Right cardiac atrium (tissue), 5 donors: ENCODE measurements around the gene SF3A2. TPM values are rescaled to one million over a fixed set of nuclear protein-coding genes. Genes with fewer than 3 reads are reported as not detected.

ENCODE experiments used
- ATAC-seq, 2 donors: fragments of 200-7000 bp; cut with Tn5 transposase; one replicate each; pipeline versions ENCODE4 v1.8.0 to v1.9.1; 2020; ENCODE audit warnings: moderate library complexity in 2 of 2, mild to moderate bottlenecking in 1 of 2
- DNase-seq, 3 donors: peaks; one replicate each; pipeline ENCODE4 v3.0.0-alpha.2; 2020
- H3K27ac ChIP-seq: one replicate; pipeline ENCODE4 v1.5.1; 2013; ENCODE audit warnings: mild to moderate bottlenecking, low read length, control low read depth, moderate library complexity
- H3K27me3 ChIP-seq: one replicate; pipeline ENCODE4 v1.6.1; 2013; ENCODE audit not compliant: control insufficient read depth, insufficient read depth
- H3K4me1 ChIP-seq: one replicate; pipeline ENCODE4 v1.6.1; 2013; ENCODE audit warnings: low read length; ENCODE audit not compliant: control insufficient read depth, insufficient read depth
- H3K4me3 ChIP-seq: one replicate; pipeline ENCODE4 v1.5.1; 2013; ENCODE audit warnings: low read length, control low read depth
- H3K9me3 ChIP-seq: one replicate; pipeline ENCODE4 v1.6.1; 2013; ENCODE audit warnings: low read length; ENCODE audit not compliant: control insufficient read depth
- WGBS: extraction: QIAGEN DNeasy Blood & Tissue Kit; methylation state at CpG from one replicate; pipeline ENCODE4 v1.1.7; 2013; 5-methylcytosine and 5-hydroxymethylcytosine counted together
- intact Hi-C, 4 donors: fragments of 100-400 bp; cut with DNase I; formaldehyde crosslinking; loops; one replicate each; pipeline versions ENCODE4 v1.11.0 to v1.14.0; 2022 to 2023
- polyA plus RNA-seq: library from polyadenylated mRNA; stranded (reverse); fragments of 200-250 nt; gene quantifications from one replicate; pipeline ENCODE4 v1.2.3, GENCODE V29; 2013
- total RNA-seq, 4 donors: library from RNA; stranded (reverse); fragmentation: NEBNext Ultra II Directional; extraction: Animal tissue kit (Norgen Biotek cat#: 25700); gene quantifications; one replicate each; pipeline ENCODE4 v1.2.1, GENCODE V29; 2021
- donor health status: healthy with polysubstance abuse.
- donor health status: DM: no; HTN: yes; CAD: no.
- donor health status: DM: no; HTN: no; CAD: no.
- donor health status: DM: no; HTN: yes; CAD: no; lungs with severe emphysema.
- donor health status: DM: yes; HTN: yes; CAD: no.

Gene SF3A2
- total and polyA plus RNA-seq, 5 donors: 26.4 to 34.9 (median 32.7) TPM

DNA sequence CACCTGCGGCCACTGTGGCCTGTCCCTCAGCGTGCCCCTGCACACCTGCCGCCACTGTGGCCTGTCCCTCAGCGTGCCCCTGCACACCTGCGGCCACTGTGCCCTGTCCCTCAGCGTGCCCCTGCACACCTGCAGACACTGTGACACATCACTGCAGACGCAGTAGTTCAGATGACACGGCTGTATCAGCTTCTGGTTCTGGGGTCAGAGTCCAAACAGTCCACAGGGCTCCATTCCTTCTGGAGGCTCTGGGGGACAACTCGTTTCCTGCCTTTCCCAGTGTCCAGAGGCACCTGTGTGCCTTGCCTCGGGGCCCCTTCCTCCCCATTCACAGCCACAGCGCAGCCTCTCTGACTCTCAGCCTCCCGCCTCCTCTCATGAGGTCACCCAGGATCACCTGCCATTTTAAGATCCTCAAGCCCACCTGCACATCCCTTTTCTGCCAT, 5.5 kb downstream of the SF3A2 start:
- WGBS: 87% methylated on average over 12 of the region's 12 CpGs
- peak in 1 of 3 donors; percentile 40 for DNase-seq
- no peaks in the 10 kb centered on the region for H3K9me3 ChIP-seq
- H3K4me1 ChIP-seq: peaks cover 22% of the 10 kb centered on the region
- no peak for ATAC-seq
- H3K27me3 ChIP-seq: no peaks in the 10 kb centered on the region
- H3K27ac ChIP-seq: no peak overlapping the region
- intact Hi-C loops: no loop called here
- no peak overlapping the region for H3K4me3 ChIP-seq

DNA sequence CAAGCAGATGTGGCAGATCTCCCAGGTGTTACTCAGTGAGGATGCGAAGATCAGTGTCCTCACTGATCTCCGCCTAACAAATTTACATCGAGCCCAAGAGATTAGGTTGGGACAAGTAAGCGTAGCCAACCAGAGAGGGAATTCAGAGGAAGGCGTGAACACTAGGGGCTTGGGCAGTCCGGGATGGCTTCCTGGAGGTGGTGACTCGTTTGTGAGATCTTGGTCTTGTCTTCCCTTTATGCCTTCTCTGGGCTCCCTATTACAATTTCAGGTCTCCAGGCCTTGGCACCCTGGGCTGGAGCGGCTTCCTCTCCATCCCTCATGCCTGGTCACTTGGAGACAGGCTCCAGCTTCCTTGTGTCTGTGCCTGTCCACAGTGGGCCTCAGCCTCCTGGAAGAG, 6.2 kb downstream of the SF3A2 start:
- 86% methylated on average over 8 of the region's 8 CpGs for WGBS
- H3K27ac ChIP-seq: no peak overlapping the region
- peak in 1 of 3 donors; percentile 13 for DNase-seq

DNA sequence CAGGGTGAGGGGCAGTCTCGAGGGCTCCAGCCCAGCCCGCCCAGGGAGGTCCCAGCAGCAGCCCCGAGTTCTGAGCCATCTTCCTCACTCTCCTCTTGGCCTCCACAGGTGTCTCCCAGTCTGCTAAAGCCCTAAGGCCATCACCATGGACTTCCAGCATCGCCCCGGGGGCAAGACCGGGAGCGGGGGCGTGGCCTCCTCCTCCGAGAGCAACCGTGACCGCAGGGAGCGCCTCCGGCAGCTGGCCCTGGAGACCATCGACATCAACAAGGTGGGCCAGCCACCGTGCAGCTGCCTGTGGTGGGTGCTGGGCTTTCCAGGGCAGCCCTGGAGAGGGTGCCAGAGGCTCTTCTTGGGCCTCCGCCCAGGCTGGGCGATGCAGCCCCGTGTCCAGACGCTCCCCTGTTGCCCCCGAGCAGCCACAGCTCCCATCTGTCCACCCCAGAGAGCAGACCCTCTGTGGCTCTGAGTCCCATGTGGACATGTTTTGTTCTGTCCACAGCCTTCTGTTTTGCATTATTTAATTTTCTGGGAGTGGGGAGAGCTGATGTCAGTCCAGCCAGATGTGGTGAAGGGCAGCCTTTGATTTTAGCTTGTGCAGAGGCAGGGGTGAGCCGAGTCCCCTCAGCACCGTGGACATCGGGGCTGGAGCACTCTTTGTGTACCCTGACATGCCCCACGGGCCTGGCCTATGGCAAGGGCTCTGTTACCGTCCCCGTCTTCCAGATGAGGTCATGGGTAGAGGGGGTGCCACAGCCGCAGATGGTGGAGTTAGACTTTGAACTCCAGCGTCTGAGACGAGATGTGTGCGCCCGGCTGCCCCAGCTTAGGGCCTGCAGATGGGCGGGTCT, 6.9 kb downstream of the SF3A2 start:
- Histone ChIP-seq H3K27ac (no peak overlapping the region), H3K4me1 (peaks cover 15% of the 10 kb centered on the region), H3K4me3 (no peak overlapping the region), H3K27me3 (no peaks in the 10 kb centered on the region), H3K9me3 (no peaks in the 10 kb centered on the region)
- peak in 2 of 3 donors; percentile 26 to 51 for DNase-seq
- WGBS: 82% methylated on average over 32 of the region's 32 CpGs
- ATAC-seq: no peak
- intact Hi-C loops: no loop called here

More for the DNA sequence above, 6.2 kb downstream of the SF3A2 start:
- no peak for ATAC-seq
- Histone ChIP-seq H3K4me1 (peaks cover 17% of the 10 kb centered on the region), H3K9me3 (no peaks in the 10 kb centered on the region), H3K27me3 (no peaks in the 10 kb centered on the region), H3K4me3 (no peak overlapping the region)
- intact Hi-C loops: no loop called here

DNA sequence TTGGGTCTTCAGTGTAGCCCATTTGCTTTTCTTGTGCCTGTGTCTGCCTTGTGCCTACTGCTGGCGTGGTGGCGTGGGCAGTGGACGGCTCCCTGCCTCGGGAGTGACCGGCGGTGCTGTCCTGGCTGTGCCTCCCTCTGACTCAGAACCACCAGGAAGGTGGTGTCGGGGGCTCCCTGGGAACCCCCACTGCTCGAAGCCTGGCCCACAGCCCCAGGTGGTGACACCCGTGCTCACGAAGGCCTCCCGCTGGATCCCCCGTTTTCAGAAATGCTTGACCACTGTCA, 7.4 kb downstream of the SF3A2 start:
- Histone ChIP-seq H3K27ac (no peak overlapping the region), H3K27me3 (no peaks in the 10 kb centered on the region), H3K9me3 (no peaks in the 10 kb centered on the region), H3K4me3 (no peak overlapping the region), H3K4me1 (peaks cover 15% of the 10 kb centered on the region)
- intact Hi-C loops: no loop called here
- 91% methylated on average over 12 of the region's 12 CpGs for WGBS
- ATAC-seq (no peak), DNase-seq (no peak)

DNA sequence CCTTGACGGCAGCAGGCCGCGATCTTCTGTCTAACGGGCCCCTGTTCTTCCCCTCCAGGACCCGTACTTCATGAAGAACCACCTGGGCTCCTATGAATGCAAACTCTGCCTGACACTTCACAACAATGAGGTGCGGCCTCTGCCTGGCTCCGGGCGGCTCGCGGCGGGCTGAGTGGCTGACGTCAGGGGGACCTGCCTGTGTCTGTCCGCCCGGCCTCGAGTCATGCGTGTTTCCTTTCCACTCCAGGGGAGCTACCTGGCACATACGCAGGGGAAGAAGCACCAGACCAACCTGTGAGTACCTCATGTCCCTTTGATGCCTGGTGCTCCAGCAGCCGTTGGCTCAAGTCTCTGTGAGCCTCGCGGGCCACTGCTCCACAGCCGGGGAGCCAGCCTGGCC, 7.9 kb downstream of the SF3A2 start:
- 92% methylated on average over 21 of the region's 21 CpGs for WGBS

DNA sequence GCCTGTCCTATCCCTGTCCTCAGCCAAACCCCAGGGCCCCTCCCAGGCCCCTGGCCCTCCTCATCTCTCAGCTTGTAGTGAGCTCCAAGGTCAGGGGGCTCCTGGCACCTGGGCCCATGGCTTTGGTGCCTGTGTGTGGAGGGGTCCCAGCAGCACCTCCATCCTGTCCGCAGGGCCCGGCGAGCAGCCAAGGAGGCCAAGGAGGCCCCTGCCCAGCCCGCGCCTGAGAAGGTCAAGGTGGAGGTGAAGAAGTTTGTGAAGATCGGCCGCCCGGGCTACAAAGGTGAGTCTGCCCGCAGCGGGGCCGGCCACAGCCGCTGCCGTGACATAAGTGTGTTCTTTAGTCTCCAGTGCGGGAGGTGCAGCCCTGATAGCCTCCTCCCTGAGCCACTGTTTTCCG, 8.6 kb downstream of the SF3A2 start:
- H3K4me1 ChIP-seq: peaks cover 14% of the 10 kb centered on the region
- no peaks in the 10 kb centered on the region for H3K27me3 ChIP-seq
- H3K27ac ChIP-seq: no peak overlapping the region
- WGBS: 95% methylated on average over 15 of the region's 15 CpGs
- no peak for DNase-seq
- no peak overlapping the region for H3K4me3 ChIP-seq
- ATAC-seq: no peak
- intact Hi-C loops: no loop called here
- no peaks in the 10 kb centered on the region for H3K9me3 ChIP-seq

More for the DNA sequence above, 7.9 kb downstream of the SF3A2 start:
- H3K27me3 ChIP-seq: no peaks in the 10 kb centered on the region
- intact Hi-C loops: no loop called here
- DNase-seq (no peak), ATAC-seq (no peak)
- no peak overlapping the region for H3K4me3 ChIP-seq
- H3K4me1 ChIP-seq: peaks cover 15% of the 10 kb centered on the region
- H3K27ac ChIP-seq: no peak overlapping the region
- H3K9me3 ChIP-seq: no peaks in the 10 kb centered on the region

DNA sequence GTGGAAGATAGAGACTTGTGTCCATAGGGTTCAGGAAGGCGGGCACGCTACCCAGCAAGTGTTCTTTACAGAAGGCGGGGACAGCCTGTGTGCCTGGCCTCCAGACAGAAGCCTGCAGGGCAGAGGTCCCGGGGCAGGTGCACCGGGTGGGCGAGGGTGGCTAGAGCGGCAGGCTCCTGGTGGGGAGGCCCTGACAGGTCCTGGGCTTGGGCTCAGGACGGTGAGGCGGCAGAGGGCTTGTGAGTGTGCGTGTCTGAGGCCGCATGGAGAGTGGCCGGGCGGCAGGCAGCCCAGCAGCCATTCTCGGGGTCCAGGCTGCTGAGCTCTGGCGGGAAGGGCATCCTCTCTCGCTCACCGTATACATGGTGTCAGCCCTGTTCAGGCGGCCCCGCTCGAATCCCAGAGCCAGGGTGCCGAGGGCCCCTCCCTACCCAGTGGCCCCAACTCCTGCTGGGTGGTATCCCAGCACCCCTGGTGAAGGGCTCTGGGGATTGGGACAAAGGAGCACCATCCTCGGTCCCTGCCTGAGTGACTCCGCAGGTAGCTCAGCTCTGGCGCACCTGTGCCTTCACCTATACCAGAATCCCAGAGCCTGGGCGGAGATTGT, 9.5 kb downstream of the SF3A2 start:
- DNase-seq: peak in 1 of 3 donors; percentile 47
- H3K27me3 ChIP-seq: no peaks in the 10 kb centered on the region
- ATAC-seq: no peak
- no peak overlapping the region for H3K4me3 ChIP-seq
- no peaks in the 10 kb centered on the region for H3K9me3 ChIP-seq
- peaks cover 11% of the 10 kb centered on the region for H3K4me1 ChIP-seq
- intact Hi-C loops: no loop called here
- no peak overlapping the region for H3K27ac ChIP-seq
- WGBS: 92% methylated on average over 25 of the region's 25 CpGs

DNA sequence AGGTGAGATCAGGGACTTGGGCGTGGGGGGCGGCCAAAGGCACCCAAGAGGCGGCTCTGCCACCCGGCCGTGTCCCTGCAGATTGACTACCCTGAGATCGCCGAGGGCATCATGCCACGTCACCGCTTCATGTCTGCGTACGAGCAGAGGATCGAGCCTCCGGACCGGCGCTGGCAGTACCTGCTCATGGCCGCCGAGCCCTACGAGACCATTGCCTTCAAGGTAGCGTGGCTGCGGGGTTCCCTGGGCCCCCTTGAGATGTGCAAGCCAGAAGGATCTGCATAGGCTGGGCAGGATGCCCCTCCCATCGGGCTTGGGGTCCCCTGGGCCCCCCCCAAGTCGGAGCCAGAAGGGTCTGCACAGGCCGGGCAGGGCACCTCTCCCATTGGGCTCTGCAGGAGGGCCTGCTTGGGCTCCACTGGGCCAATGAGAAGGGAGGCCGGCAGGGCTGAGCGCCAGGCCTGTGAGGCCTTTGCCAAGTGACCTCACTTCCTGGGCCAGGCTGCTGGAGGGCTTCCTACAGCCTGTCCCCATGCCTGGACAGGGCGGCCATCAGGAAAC, 10.3 kb downstream of the SF3A2 start:
- intact Hi-C loops: no loop called here
- Histone ChIP-seq H3K27me3 (no peaks in the 10 kb centered on the region), H3K27ac (no peak overlapping the region), H3K4me1 (peaks cover 7% of the 10 kb centered on the region), H3K9me3 (no peaks in the 10 kb centered on the region), H3K4me3 (no peak overlapping the region)
- peak; percentile 54 to 71 for ATAC-seq
- 77% methylated on average over 26 of the region's 26 CpGs for WGBS
- peak; percentile 75 to 90 (median 89) for DNase-seq

DNA sequence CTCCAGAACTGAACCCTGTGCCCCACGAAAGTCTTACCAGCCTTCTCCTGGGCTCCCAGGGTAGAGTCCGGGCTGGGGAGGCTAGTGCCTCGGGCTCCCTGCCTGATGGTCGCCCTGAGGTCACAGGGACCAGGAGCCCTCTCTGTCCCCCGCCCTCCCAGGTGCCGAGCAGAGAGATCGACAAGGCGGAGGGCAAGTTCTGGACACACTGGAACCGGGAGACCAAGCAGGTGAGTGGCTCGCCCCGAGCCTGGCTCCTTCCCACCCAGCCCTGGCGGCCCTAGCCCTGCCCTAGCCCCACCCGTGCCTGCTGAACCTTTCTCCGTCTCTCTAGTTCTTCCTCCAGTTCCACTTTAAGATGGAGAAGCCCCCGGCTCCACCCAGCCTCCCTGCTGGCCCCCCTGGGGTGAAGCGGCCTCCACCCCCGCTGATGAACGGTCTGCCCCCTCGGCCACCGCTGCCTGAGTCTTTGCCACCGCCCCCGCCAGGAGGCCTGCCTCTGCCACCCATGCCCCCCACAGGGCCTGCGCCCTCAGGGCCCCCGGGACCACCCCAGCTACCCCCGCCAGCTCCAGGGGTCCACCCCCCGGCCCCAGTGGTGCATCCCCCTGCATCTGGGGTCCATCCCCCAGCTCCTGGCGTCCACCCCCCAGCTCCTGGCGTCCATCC, 10.9 kb downstream of the SF3A2 start:
- 88% methylated on average over 28 of the region's 28 CpGs for WGBS
- no peak overlapping the region for H3K27ac ChIP-seq

DNA sequence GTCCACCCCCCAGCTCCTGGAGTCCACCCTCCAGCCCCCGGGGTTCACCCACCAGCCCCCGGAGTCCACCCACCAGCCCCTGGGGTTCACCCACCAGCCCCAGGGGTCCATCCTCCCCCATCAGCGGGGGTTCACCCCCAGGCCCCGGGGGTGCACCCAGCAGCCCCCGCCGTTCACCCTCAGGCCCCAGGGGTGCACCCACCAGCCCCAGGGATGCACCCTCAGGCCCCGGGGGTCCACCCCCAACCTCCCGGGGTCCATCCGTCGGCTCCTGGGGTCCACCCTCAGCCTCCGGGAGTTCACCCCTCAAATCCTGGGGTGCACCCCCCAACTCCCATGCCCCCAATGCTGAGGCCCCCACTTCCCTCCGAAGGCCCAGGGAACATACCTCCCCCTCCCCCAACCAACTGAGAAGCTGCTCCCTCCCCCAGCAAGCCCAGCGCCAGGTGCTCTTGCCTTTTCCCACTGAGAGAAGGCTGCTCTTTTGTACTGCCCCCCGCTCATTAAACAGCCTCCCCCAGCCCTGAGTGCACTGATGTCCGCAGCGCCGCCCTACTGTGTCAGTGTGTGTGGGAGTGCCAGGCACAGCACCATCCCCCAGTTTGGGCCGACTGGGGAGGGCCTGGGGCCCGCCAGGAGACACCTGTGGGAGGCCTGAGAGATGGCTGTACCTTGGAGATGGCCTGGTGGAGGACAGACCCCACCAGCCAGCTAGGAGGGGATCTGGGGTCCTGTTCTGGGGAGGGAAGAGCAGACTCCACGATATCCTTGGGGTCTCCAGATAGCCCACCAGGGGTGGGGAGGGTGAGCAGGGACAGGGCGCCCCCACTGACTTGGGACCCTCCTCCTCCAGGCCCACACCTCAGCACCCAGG, 11.7 kb downstream of the SF3A2 start:
- intact Hi-C loops: no loop called here
- H3K4me1 ChIP-seq: peaks cover 5% of the 10 kb centered on the region

More for the DNA sequence above, 10.9 kb downstream of the SF3A2 start:
- no peak for ATAC-seq
- DNase-seq: peak in 2 of 3 donors; percentile 54 to 69
- peaks cover 5% of the 10 kb centered on the region for H3K4me1 ChIP-seq
- no peaks in the 10 kb centered on the region for H3K27me3 ChIP-seq
- no peak overlapping the region for H3K4me3 ChIP-seq
- H3K9me3 ChIP-seq: no peaks in the 10 kb centered on the region
- intact Hi-C loops: no loop called here

More for the DNA sequence above, 11.7 kb downstream of the SF3A2 start:
- Histone ChIP-seq H3K9me3 (no peaks in the 10 kb centered on the region), H3K27me3 (no peaks in the 10 kb centered on the region), H3K27ac (no peak overlapping the region), H3K4me3 (no peak overlapping the region)
- DNase-seq (peak in 2 of 3 donors; percentile 29 to 59), ATAC-seq (no peak)
- 83% methylated on average over 21 of the region's 21 CpGs for WGBS
